OCI-LY1 (cell line): ENCODE measurements around the gene RXYLT1.
"Not testable (repeated sequence)": the region's sequence is repeated elsewhere in the genome, so short reads cannot be mapped to it uniquely, and the experiment has no call there.

Source experiments
- H2AFZ ChIP-seq: fragments of 200-600 bp; sonication (generic), shearing (Covaris generic); 2 replicates; pipeline ENCODE4 v1.6.0; 2014; ENCODE audit warnings: antibody characterized with exemption, mild to moderate bottlenecking, low read length
- H3F3A ChIP-seq: fragments of 200-600 bp; sonication (generic), shearing (Covaris generic); 2 replicates; pipeline ENCODE4 v1.6.0; 2014; ENCODE audit warnings: mild to moderate bottlenecking, antibody characterized with exemption, low read length, moderate library complexity; ENCODE audit not compliant: insufficient read depth
- H3K27ac ChIP-seq: fragments of 200-600 bp; sonication (generic); 2 replicates; pipeline ENCODE4 v1.5.1; 2014; ENCODE audit warnings: low read length, mixed run types, mild to moderate bottlenecking, low read depth; ENCODE audit not compliant: poor library complexity, severe bottlenecking
- H3K27me3 ChIP-seq: fragments of 200-600 bp; sonication (generic); 2 replicates; pipeline ENCODE4 v1.6.0; 2014; ENCODE audit warnings: antibody characterized with exemption, mild to moderate bottlenecking, low read length, moderate library complexity; ENCODE audit not compliant: insufficient read depth
- H3K36me3 ChIP-seq: fragments of 200-600 bp; sonication (generic); 2 replicates; pipeline ENCODE4 v1.6.1; 2014; ENCODE audit warnings: mild to moderate bottlenecking, antibody characterized with exemption, low read length, moderate library complexity, mixed read lengths; ENCODE audit not compliant: insufficient read depth
- H3K4me1 ChIP-seq: fragments of 200-600 bp; sonication (generic); 2 replicates; pipeline ENCODE4 v1.5.1; 2014; ENCODE audit warnings: mild to moderate bottlenecking, low read length, moderate library complexity; ENCODE audit not compliant: insufficient read depth, severe bottlenecking
- H3K4me2 ChIP-seq: fragments of 200-600 bp; sonication (generic), shearing (Covaris generic); 2 replicates; pipeline ENCODE4 v1.6.1; 2014; ENCODE audit warnings: low read length
- H3K4me3 ChIP-seq: fragments of 200-600 bp; sonication (generic); 2 replicates; pipeline ENCODE4 v1.5.1; 2014; ENCODE audit warnings: low read length, low read depth, mild to moderate bottlenecking, mixed read lengths; ENCODE audit not compliant: poor library complexity, severe bottlenecking
- H3K79me2 ChIP-seq: fragments of 200-600 bp; shearing (Covaris generic); 2 replicates; pipeline ENCODE4 v1.6.1; 2016; ENCODE audit warnings: mixed run types, low read length, mixed read lengths; ENCODE audit not compliant: insufficient read depth
- H3K9ac ChIP-seq: fragments of 200-600 bp; sonication (generic), shearing (Covaris generic); 2 replicates; pipeline ENCODE4 v1.6.1; 2014; ENCODE audit warnings: mild to moderate bottlenecking, low read length, mixed read lengths
- H3K9me2 ChIP-seq: fragments of 200-600 bp; sonication (generic), shearing (Covaris generic); 2 replicates; pipeline ENCODE4 v1.6.1; 2014; ENCODE audit warnings: low read depth, mild to moderate bottlenecking, low read length, mixed read lengths
- H3K9me3 ChIP-seq: fragments of 200-600 bp; shearing (Covaris generic); 2 replicates; pipeline ENCODE4 v1.6.1; 2014; ENCODE audit warnings: low read length, mixed read lengths
- H4K20me1 ChIP-seq: fragments of 200-600 bp; sonication (generic), shearing (Covaris generic); 2 replicates; pipeline ENCODE4 v1.6.0; 2016; ENCODE audit warnings: mild to moderate bottlenecking, low read length; ENCODE audit not compliant: insufficient read depth
- EZH2 ChIP-seq: fragments of 200-600 bp; sonication (generic), shearing (Covaris generic); IDR thresholded peaks from 2 replicates; pipeline ENCODE4 v1.8.0; 2017; ENCODE audit warnings: borderline replicate concordance, mixed run types, mild to moderate bottlenecking, antibody characterized with exemption, low read length, moderate library complexity, mixed read lengths
- TF ChIP-seq, protein P1 (sequence below): fragments of 200-600 bp; sonication (generic), shearing (Covaris generic); IDR thresholded peaks from 2 replicates; pipeline ENCODE4 v1.5.1; 2017; ENCODE audit warnings: mild to moderate bottlenecking, antibody characterized with exemption, low read length, moderate library complexity, mixed read lengths

The RXYLT1 gene

DNA sequence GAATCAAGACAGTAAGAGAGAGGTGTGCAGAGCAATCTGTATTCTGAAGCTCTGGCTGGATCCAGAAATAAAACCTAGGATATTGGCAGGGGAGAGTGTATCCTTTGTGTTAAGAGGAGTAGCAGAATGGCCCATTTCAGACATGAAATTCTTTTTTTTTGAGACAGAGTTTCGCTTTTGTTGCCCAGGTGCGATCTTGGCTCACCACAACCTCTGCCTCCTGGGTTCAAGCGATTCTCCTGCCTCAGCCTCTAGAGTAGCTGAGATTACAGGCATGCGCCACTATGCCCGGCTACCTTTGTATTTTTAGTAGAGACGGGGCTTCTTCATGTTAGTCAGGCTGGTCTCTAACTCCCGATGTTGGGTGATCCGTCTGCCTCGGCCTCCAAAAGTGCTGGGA is 58.7 kb downstream of the RXYLT1 start:
- no peak overlapping the region for H3K27ac ChIP-seq
- H3K4me3 ChIP-seq: no peak overlapping the region
- H3K79me2 ChIP-seq: no peaks in the 10 kb centered on the region
- no peaks in the 10 kb centered on the region for H3K27me3 ChIP-seq
- no peaks in the 10 kb centered on the region for H4K20me1 ChIP-seq
- H3K4me1 ChIP-seq: peaks cover 3% of the 10 kb centered on the region
- H3K36me3 ChIP-seq: no peaks in the 10 kb centered on the region
- no peak overlapping the region for H2AFZ ChIP-seq
- H3K9me2 ChIP-seq: no peaks in the 10 kb centered on the region
- TF ChIP-seq EZH2: no peak
- TF ChIP-seq, protein P1, sequence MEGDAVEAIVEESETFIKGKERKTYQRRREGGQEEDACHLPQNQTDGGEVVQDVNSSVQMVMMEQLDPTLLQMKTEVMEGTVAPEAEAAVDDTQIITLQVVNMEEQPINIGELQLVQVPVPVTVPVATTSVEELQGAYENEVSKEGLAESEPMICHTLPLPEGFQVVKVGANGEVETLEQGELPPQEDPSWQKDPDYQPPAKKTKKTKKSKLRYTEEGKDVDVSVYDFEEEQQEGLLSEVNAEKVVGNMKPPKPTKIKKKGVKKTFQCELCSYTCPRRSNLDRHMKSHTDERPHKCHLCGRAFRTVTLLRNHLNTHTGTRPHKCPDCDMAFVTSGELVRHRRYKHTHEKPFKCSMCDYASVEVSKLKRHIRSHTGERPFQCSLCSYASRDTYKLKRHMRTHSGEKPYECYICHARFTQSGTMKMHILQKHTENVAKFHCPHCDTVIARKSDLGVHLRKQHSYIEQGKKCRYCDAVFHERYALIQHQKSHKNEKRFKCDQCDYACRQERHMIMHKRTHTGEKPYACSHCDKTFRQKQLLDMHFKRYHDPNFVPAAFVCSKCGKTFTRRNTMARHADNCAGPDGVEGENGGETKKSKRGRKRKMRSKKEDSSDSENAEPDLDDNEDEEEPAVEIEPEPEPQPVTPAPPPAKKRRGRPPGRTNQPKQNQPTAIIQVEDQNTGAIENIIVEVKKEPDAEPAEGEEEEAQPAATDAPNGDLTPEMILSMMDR: no peak
- H3K9me3 ChIP-seq: no peaks in the 10 kb centered on the region
- H3K4me2 ChIP-seq: no peak overlapping the region
- H3F3A ChIP-seq: no peaks in the 10 kb centered on the region
- no peak overlapping the region for H3K9ac ChIP-seq

DNA sequence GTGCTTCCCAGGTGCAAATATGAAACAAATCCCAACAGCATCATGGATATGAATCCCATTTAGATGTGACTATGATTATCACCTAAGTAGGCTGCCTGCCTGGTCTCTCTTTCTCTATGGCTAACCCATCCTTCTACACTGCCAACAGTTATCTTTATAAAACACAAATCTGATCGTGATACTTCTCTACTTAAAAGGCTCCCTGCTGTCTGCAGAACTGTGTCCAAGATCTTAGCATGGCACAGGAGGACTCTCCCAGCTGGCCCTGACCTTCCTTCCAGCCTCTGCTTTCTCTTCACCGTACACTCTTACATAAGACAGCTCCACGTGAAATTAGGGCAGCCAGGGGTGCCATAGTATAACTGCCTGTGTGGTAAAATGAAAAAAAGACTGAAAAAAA is 61.3 kb downstream of the RXYLT1 start:
- H3F3A ChIP-seq: no peaks in the 10 kb centered on the region
- no peak overlapping the region for H2AFZ ChIP-seq
- H3K4me1 ChIP-seq: peaks cover 13% of the 10 kb centered on the region
- H3K9me2 ChIP-seq: no peaks in the 10 kb centered on the region
- H3K4me2 ChIP-seq: no peak overlapping the region
- H3K27me3 ChIP-seq: no peaks in the 10 kb centered on the region
- no peaks in the 10 kb centered on the region for H3K9me3 ChIP-seq
- H3K9ac ChIP-seq: no peak overlapping the region
- H3K27ac ChIP-seq: no peak overlapping the region
- no peak for TF ChIP-seq EZH2
- TF ChIP-seq, protein P1: no peak
- no peak overlapping the region for H3K4me3 ChIP-seq
- H3K36me3 ChIP-seq: no peaks in the 10 kb centered on the region
- H4K20me1 ChIP-seq: no peaks in the 10 kb centered on the region
- H3K79me2 ChIP-seq: no peaks in the 10 kb centered on the region

DNA sequence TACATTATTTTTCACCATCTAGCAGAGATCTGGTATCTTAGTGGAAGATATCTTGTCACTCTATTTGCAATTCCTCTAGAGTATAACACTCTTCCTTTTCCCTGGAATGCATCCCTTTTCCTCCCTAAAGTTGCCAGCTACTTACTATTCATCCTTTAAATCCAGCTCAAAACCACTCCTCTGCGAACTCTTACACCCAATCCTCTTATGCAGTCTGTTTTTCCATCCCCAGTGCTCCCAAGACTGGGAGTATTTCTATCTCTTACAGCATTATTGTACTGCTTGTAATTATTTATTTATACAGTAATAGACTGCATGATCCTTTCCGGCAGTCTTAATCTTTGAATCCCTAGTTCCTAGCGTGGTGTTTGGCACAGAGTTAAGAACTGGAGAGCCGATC is 61.9 kb downstream of the RXYLT1 start:
- Histone ChIP-seq H3K4me3 (no peak overlapping the region), H3K79me2 (no peaks in the 10 kb centered on the region), H3K4me1 (peaks cover 13% of the 10 kb centered on the region), H3K4me2 (no peak overlapping the region), H3K9me2 (no peaks in the 10 kb centered on the region), H3K27me3 (no peaks in the 10 kb centered on the region), H3K9me3 (no peaks in the 10 kb centered on the region), H3K27ac (no peak overlapping the region), H4K20me1 (no peaks in the 10 kb centered on the region), H2AFZ (no peak overlapping the region), H3K36me3 (no peaks in the 10 kb centered on the region), H3F3A (no peaks in the 10 kb centered on the region), H3K9ac (no peak overlapping the region)
- TF ChIP-seq EZH2: no peak
- TF ChIP-seq, protein P1: no peak

DNA sequence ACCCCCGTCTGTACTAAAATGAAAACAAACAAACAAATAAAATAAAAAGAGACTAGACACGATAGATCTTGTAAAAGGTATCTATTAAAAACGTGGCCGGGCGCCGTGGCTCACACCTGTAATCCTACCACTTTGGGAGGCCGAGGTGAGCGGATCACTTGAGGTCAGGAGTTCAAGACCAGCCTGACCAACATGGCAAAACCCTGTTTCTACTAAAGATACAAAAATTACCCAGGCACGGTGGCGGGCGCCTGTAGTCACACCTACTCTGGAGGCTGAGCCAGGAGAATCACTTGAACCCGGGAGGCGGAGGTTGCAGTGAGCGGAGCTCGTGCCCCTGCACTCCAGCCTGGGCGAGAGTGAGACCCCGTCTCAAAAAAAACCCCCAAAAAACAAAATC is 63.0 kb downstream of the RXYLT1 start:
- H4K20me1 ChIP-seq, H3K79me2 ChIP-seq, H3K9ac ChIP-seq, H3K27me3 ChIP-seq, H3K36me3 ChIP-seq, H3F3A ChIP-seq, H3K9me2 ChIP-seq, H3K9me3 ChIP-seq, H3K27ac ChIP-seq, H3K4me3 ChIP-seq, H2AFZ ChIP-seq, H3K4me2 ChIP-seq: not testable (repeated sequence)
- peaks cover 13% of the 10 kb centered on the region for H3K4me1 ChIP-seq
